Umbilical cord (tissue), 2 donors: ENCODE data around the gene ZBTB5. TPM values are rescaled to one million over a fixed set of nuclear protein-coding genes. Genes with fewer than 3 reads are reported as not detected.
"Not testable (repeated sequence)": the region's sequence is repeated elsewhere in the genome, so short reads cannot be mapped to it uniquely, and the experiment has no call there.

Source experiments
- DNase-seq: peaks from one replicate; pipeline ENCODE4 v3.0.0-alpha.2; 2015; ENCODE audit warnings: low spot score
- total RNA-seq: library from RNA; depleted of rRNA; stranded (reverse); fragments of >200 nt; gene quantifications from one replicate; pipeline ENCODE4 v1.2.3, GENCODE V29; 2014; ENCODE audit warnings: low replicate concordance; ENCODE audit not compliant: insufficient read depth

The ZBTB5 gene
- total RNA-seq, 1 donor from 2014 or later: 14.7 TPM

- no peak for DNase-seq
These were observed 59.4 kb downstream of the ZBTB5 start for GRCh38 chr9:37405764-37406380.

- peak; percentile 28 for DNase-seq
These were observed 59.9 kb downstream of the ZBTB5 start for GRCh38 chr9:37405350-37405749.

GRCh38 chr9:37404590-37404989 lies 60.7 kb downstream of the ZBTB5 start:
- DNase-seq: no peak

- no peak for DNase-seq
These were observed 65.9 kb downstream of the ZBTB5 start for GRCh38 chr9:37399336-37399735.

GRCh38 chr9:37398464-37399025 lies 66.7 kb downstream of the ZBTB5 start:
- no peak for DNase-seq

- DNase-seq: not testable (repeated sequence)
These were observed 67.3 kb downstream of the ZBTB5 start for GRCh38 chr9:37397948-37398347.

- no peak for DNase-seq
These were observed 69.6 kb downstream of the ZBTB5 start for GRCh38 chr9:37395663-37396062.

GRCh38 chr9:37395229-37395628 lies 70.0 kb downstream of the ZBTB5 start:
- no peak for DNase-seq

GRCh38 chr9:37392272-37392671 lies 73.0 kb downstream of the ZBTB5 start:
- no peak for DNase-seq

- DNase-seq: no peak
These were observed 74.5 kb downstream of the ZBTB5 start for GRCh38 chr9:37390759-37391158.

Other genes starting within 250 kb of the ZBTB5 start
- 66.0 TPM for gene GRHPR, start 42.8 kb downstream of the ZBTB5 start, total RNA-seq
- 34.7 TPM for gene POLR1E, start 20.5 kb upstream of the ZBTB5 start, total RNA-seq
- gene FBXO10, start 110.9 kb upstream of the ZBTB5 start, total RNA-seq: 5.3 TPM
- 147 TPM for gene TOMM5, start 127.1 kb upstream of the ZBTB5 start, total RNA-seq
- 2.9 TPM for gene FRMPD1, start 185.5 kb upstream of the ZBTB5 start, total RNA-seq